Liver (tissue), 3 donors: ENCODE data around the gene AXIN1.

ENCODE experiments used
- ATF3 ChIP-seq: IDR thresholded peaks from 2 replicates; pipeline ENCODE4 v1.6.1; 2016; ENCODE audit warnings: antibody characterized with exemption
- CTCF ChIP-seq: fragments of 150-350 bp; IDR thresholded peaks from 2 replicates; pipeline ENCODE4 v1.5.1; 2017; ENCODE audit warnings: improper control_type of control experiment, low read depth, low read length; ENCODE audit not compliant: missing input control
- EGR1 ChIP-seq, 2 donors: IDR thresholded peaks; 2 replicates each; pipeline ENCODE4 v1.6.1; 2016 to 2018; ENCODE audit warnings: antibody characterized with exemption in 2 of 2, low read depth in 2 of 2
- FOXA1 ChIP-seq: IDR thresholded peaks from 2 replicates; pipeline ENCODE4 v1.6.1; 2016; ENCODE audit warnings: antibody characterized with exemption
- GABPA ChIP-seq, 2 donors: IDR thresholded peaks in 1 of 2; conservative IDR thresholded peaks in 1 of 2; 2 replicates each; pipeline ENCODE4 v1.6.1; 2016; ENCODE audit warnings: antibody characterized with exemption in 2 of 2, mild to moderate bottlenecking in 1 of 2, moderate library complexity in 1 of 2
- HNF4A ChIP-seq, 2 donors: conservative IDR thresholded peaks; 2 replicates each; pipeline ENCODE4 v1.6.1; 2016; ENCODE audit warnings: antibody characterized with exemption in 2 of 2, mild to moderate bottlenecking in 2 of 2
- JUND ChIP-seq, 2 donors: IDR thresholded peaks; 2 replicates each; pipeline ENCODE4 v1.6.1; 2016; ENCODE audit warnings: antibody characterized with exemption in 2 of 2
- MAX ChIP-seq: IDR thresholded peaks from 2 replicates; pipeline ENCODE4 v1.6.1; 2016; ENCODE audit warnings: antibody characterized with exemption
- RAD21 ChIP-seq, 2 donors: IDR thresholded peaks; 2 replicates each; pipeline ENCODE4 v1.6.1; 2016; ENCODE audit warnings: antibody characterized with exemption in 2 of 2, mild to moderate bottlenecking in 2 of 2
- REST ChIP-seq: IDR thresholded peaks from 2 replicates; pipeline ENCODE4 v1.6.1; 2016; ENCODE audit warnings: antibody characterized with exemption, mild to moderate bottlenecking
- SP1 ChIP-seq: IDR thresholded peaks from 2 replicates; pipeline ENCODE4 v1.6.1; 2018; ENCODE audit warnings: antibody characterized with exemption, mild to moderate bottlenecking
- TAF1 ChIP-seq: conservative IDR thresholded peaks from 2 replicates; pipeline ENCODE4 v1.6.1; 2016; ENCODE audit warnings: antibody characterized with exemption, mild to moderate bottlenecking
- YY1 ChIP-seq: IDR thresholded peaks from 2 replicates; pipeline ENCODE4 v1.6.1; 2016; ENCODE audit warnings: antibody characterized with exemption, mild to moderate bottlenecking
- ZBTB33 ChIP-seq: IDR thresholded peaks from 2 replicates; pipeline ENCODE4 v1.6.1; 2016; ENCODE audit warnings: antibody characterized with exemption
- donor health status: healthy.
- donor health status: healthy.

GRCh38 chr16:372302-372983, 19.9 kb upstream of the AXIN1 start:
- TF ChIP-seq RAD21 (IDR thresholded peaks at IDR 0.05), result no peak
- no peak for TF ChIP-seq MAX
- no peak for TF ChIP-seq CTCF
- TF ChIP-seq REST, result no peak
- no peak for TF ChIP-seq YY1
- TF ChIP-seq JUND (IDR thresholded peaks at IDR 0.05), result no peak
- TF ChIP-seq EGR1 (IDR thresholded peaks at IDR 0.05; ENCODE audit: low read depth in 2 of 2), result no peak
- no peak for TF ChIP-seq FOXA1
- no peak for TF ChIP-seq SP1
- TF ChIP-seq ZBTB33, result no peak
- no peak for TF ChIP-seq TAF1
- no peak for TF ChIP-seq GABPA (IDR thresholded peaks at IDR 0.05 in 1 of 2, conservative IDR thresholded peaks at IDR 0.05 in 1 of 2)
- TF ChIP-seq HNF4A (conservative IDR thresholded peaks at IDR 0.05), result no peak
- no peak for TF ChIP-seq ATF3
